ENCODE data around the gene RXRA.

RXRA gene

GRCh38 chr9:134410071-134410834, 84.0 kb downstream of the RXRA start:
- Histone ChIP-seq H4K91ac (ENCODE audit: low read length) (no peak overlapping the region), H2AFZ (ENCODE audit: low read depth, low read length) (no peak overlapping the region), H2BK15ac (ENCODE audit: low read depth, poor library complexity, severe bottlenecking) (no peak overlapping the region), H3K4me1 (ENCODE audit: control insufficient read depth, insufficient read depth, low read depth, low read length) (peaks cover 68% of the 10 kb centered on the region), H3K27me3 (ENCODE audit: control insufficient read depth in 1 of 2, insufficient read depth in 1 of 2, low read length in 2 of 2) (no peaks in the 10 kb centered on the region), H3K79me1 (replicated peaks; ENCODE audit: low read length, poor library complexity, severe bottlenecking) (peaks cover 52% of the 10 kb centered on the region), H3K27ac (ENCODE audit: low read length, poor library complexity, severe bottlenecking) (no peak overlapping the region), H3K36me3 (ENCODE audit: control insufficient read depth in 1 of 2, insufficient read depth in 2 of 2, low read depth in 1 of 2, low read length in 2 of 2) (peaks cover 10 to 61% of the 10 kb centered on the region in 2 experiments), H3K9ac (ENCODE audit: low read length) (no peak overlapping the region), H3K14ac (ENCODE audit: low read length in 2 of 2) (no peak overlapping the region), H3K4ac (ENCODE audit: low read depth in 1 of 2, low read length in 2 of 2) (no peak overlapping the region), H2AK5ac (ENCODE audit: low read length, severe bottlenecking) (no peak overlapping the region), H2BK12ac (ENCODE audit: low read length in 2 of 2) (no peak overlapping the region), H2BK120ac (ENCODE audit: low read depth, low read length) (no peak overlapping the region), H3K4me2 (ENCODE audit: low read length, poor library complexity, severe bottlenecking) (no peak overlapping the region), H3K9me3 (ENCODE audit: control insufficient read depth, low read length) (no peaks in the 10 kb centered on the region), H3K18ac (ENCODE audit: low read depth in 1 of 2, low read length in 2 of 2) (peak overlapping the region in 1 of 2 experiments; percentile 7), H3K23ac (ENCODE audit: low read length in 2 of 2) (no peak overlapping the region), H2BK5ac (ENCODE audit: low read depth, low read length, poor library complexity, severe bottlenecking) (no peak overlapping the region), H3K4me3 (ENCODE audit: insufficient read depth in 1 of 2, low read depth in 1 of 2, low read length in 2 of 2) (no peak overlapping the region), H4K8ac (ENCODE audit: low read length) (no peak overlapping the region)
- DNase-seq, result peak; percentile 47
- 91% methylated on average over 17 of the region's 17 CpGs for WGBS

- H2BK15ac ChIP-seq (ENCODE audit: low read depth, poor library complexity, severe bottlenecking), result no peak overlapping the region
- H3K18ac ChIP-seq (ENCODE audit: low read depth in 1 of 2, low read length in 2 of 2), result no peak overlapping the region
- no peak overlapping the region for H3K27ac ChIP-seq (ENCODE audit: low read length, poor library complexity, severe bottlenecking)
- no peaks in the 10 kb centered on the region for H3K27me3 ChIP-seq (ENCODE audit: control insufficient read depth in 1 of 2, insufficient read depth in 1 of 2, low read length in 2 of 2)
- H3K36me3 ChIP-seq (ENCODE audit: control insufficient read depth in 1 of 2, insufficient read depth in 2 of 2, low read depth in 1 of 2, low read length in 2 of 2), result peaks cover 10 to 60% of the 10 kb centered on the region in 2 experiments
- WGBS, result 93% methylated on average over 12 of the region's 12 CpGs
- H3K4ac ChIP-seq (ENCODE audit: low read depth in 1 of 2, low read length in 2 of 2), result no peak overlapping the region
- peaks cover 65% of the 10 kb centered on the region for H3K4me1 ChIP-seq (ENCODE audit: control insufficient read depth, insufficient read depth, low read depth, low read length)
- no peak overlapping the region for H2BK5ac ChIP-seq (ENCODE audit: low read depth, low read length, poor library complexity, severe bottlenecking)
- H3K9ac ChIP-seq (ENCODE audit: low read length), result no peak overlapping the region
- H2BK12ac ChIP-seq (ENCODE audit: low read length in 2 of 2), result no peak overlapping the region
- peaks cover 52% of the 10 kb centered on the region for H3K79me1 ChIP-seq (replicated peaks; ENCODE audit: low read length, poor library complexity, severe bottlenecking)
- no peak overlapping the region for H2AFZ ChIP-seq (ENCODE audit: low read depth, low read length)
- no peak overlapping the region for H3K4me2 ChIP-seq (ENCODE audit: low read length, poor library complexity, severe bottlenecking)
- H3K23ac ChIP-seq (ENCODE audit: low read length in 2 of 2), result no peak overlapping the region
- no peak overlapping the region for H4K91ac ChIP-seq (ENCODE audit: low read length)
- H2AK5ac ChIP-seq (ENCODE audit: low read length, severe bottlenecking), result no peak overlapping the region
- no peak overlapping the region for H3K4me3 ChIP-seq (ENCODE audit: insufficient read depth in 1 of 2, low read depth in 1 of 2, low read length in 2 of 2)
- H3K9me3 ChIP-seq (ENCODE audit: control insufficient read depth, low read length), result no peaks in the 10 kb centered on the region
- H4K8ac ChIP-seq (ENCODE audit: low read length), result no peak overlapping the region
- no peak for DNase-seq
- H3K14ac ChIP-seq (ENCODE audit: low read length in 2 of 2), result no peak overlapping the region
- H2BK120ac ChIP-seq (ENCODE audit: low read depth, low read length), result no peak overlapping the region
These were observed 84.6 kb downstream of the RXRA start for GRCh38 chr9:134410835-134411217.

- DNase-seq, result no peak
- Histone ChIP-seq H3K4ac (ENCODE audit: low read depth in 1 of 2, low read length in 2 of 2) (no peak overlapping the region), H3K27me3 (ENCODE audit: control insufficient read depth in 1 of 2, insufficient read depth in 1 of 2, low read length in 2 of 2) (no peaks in the 10 kb centered on the region), H2AK5ac (ENCODE audit: low read length, severe bottlenecking) (no peak overlapping the region), H4K8ac (ENCODE audit: low read length) (peak overlapping the region; percentile 5), H3K18ac (ENCODE audit: low read depth in 1 of 2, low read length in 2 of 2) (no peak overlapping the region), H3K4me1 (ENCODE audit: control insufficient read depth, insufficient read depth, low read depth, low read length) (peaks cover 59% of the 10 kb centered on the region), H2BK12ac (ENCODE audit: low read length in 2 of 2) (no peak overlapping the region), H3K36me3 (ENCODE audit: control insufficient read depth in 1 of 2, insufficient read depth in 2 of 2, low read depth in 1 of 2, low read length in 2 of 2) (peaks cover 10 to 69% of the 10 kb centered on the region in 2 experiments), H4K91ac (ENCODE audit: low read length) (no peak overlapping the region), H3K23ac (ENCODE audit: low read length in 2 of 2) (no peak overlapping the region), H3K9ac (ENCODE audit: low read length) (no peak overlapping the region), H3K4me3 (ENCODE audit: insufficient read depth in 1 of 2, low read depth in 1 of 2, low read length in 2 of 2) (no peak overlapping the region), H3K14ac (ENCODE audit: low read length in 2 of 2) (no peak overlapping the region), H2BK120ac (ENCODE audit: low read depth, low read length) (no peak overlapping the region), H3K27ac (ENCODE audit: low read length, poor library complexity, severe bottlenecking) (no peak overlapping the region), H2BK15ac (ENCODE audit: low read depth, poor library complexity, severe bottlenecking) (no peak overlapping the region), H2BK5ac (ENCODE audit: low read depth, low read length, poor library complexity, severe bottlenecking) (no peak overlapping the region), H3K4me2 (ENCODE audit: low read length, poor library complexity, severe bottlenecking) (no peak overlapping the region), H2AFZ (ENCODE audit: low read depth, low read length) (no peak overlapping the region), H3K9me3 (ENCODE audit: control insufficient read depth, low read length) (no peaks in the 10 kb centered on the region), H3K79me1 (replicated peaks; ENCODE audit: low read length, poor library complexity, severe bottlenecking) (peaks cover 54% of the 10 kb centered on the region)
- 84% methylated on average over 25 of the region's 25 CpGs for WGBS
These were observed 85.4 kb downstream of the RXRA start for GRCh38 chr9:134411440-134412297.

GRCh38 chr9:134412298-134412711, 86.0 kb downstream of the RXRA start:
- Histone ChIP-seq H3K4me3 (ENCODE audit: insufficient read depth in 1 of 2, low read depth in 1 of 2, low read length in 2 of 2) (no peak overlapping the region), H3K4ac (ENCODE audit: low read depth in 1 of 2, low read length in 2 of 2) (no peak overlapping the region), H3K23ac (ENCODE audit: low read length in 2 of 2) (no peak overlapping the region), H2BK15ac (ENCODE audit: low read depth, poor library complexity, severe bottlenecking) (no peak overlapping the region), H2AFZ (ENCODE audit: low read depth, low read length) (no peak overlapping the region), H3K4me1 (ENCODE audit: control insufficient read depth, insufficient read depth, low read depth, low read length) (peaks cover 53% of the 10 kb centered on the region), H3K27ac (ENCODE audit: low read length, poor library complexity, severe bottlenecking) (no peak overlapping the region), H3K27me3 (ENCODE audit: control insufficient read depth in 1 of 2, insufficient read depth in 1 of 2, low read length in 2 of 2) (no peaks in the 10 kb centered on the region), H2BK12ac (ENCODE audit: low read length in 2 of 2) (no peak overlapping the region), H3K4me2 (ENCODE audit: low read length, poor library complexity, severe bottlenecking) (no peak overlapping the region), H3K18ac (ENCODE audit: low read depth in 1 of 2, low read length in 2 of 2) (no peak overlapping the region), H2AK5ac (ENCODE audit: low read length, severe bottlenecking) (no peak overlapping the region), H4K91ac (ENCODE audit: low read length) (no peak overlapping the region), H3K36me3 (ENCODE audit: control insufficient read depth in 1 of 2, insufficient read depth in 2 of 2, low read depth in 1 of 2, low read length in 2 of 2) (peaks cover 16 to 75% of the 10 kb centered on the region in 2 experiments), H2BK120ac (ENCODE audit: low read depth, low read length) (no peak overlapping the region), H2BK5ac (ENCODE audit: low read depth, low read length, poor library complexity, severe bottlenecking) (no peak overlapping the region), H3K9me3 (ENCODE audit: control insufficient read depth, low read length) (no peaks in the 10 kb centered on the region), H3K9ac (ENCODE audit: low read length) (no peak overlapping the region), H4K8ac (ENCODE audit: low read length) (peak overlapping the region; percentile 4), H3K79me1 (replicated peaks; ENCODE audit: low read length, poor library complexity, severe bottlenecking) (peaks cover 57% of the 10 kb centered on the region), H3K14ac (ENCODE audit: low read length in 2 of 2) (no peak overlapping the region)
- no peak for DNase-seq
- 83% methylated on average over 16 of the region's 16 CpGs for WGBS

Data from mesenchymal stem cell (in vitro differentiated cells and primary cell).